Cardiac septum (tissue), 1 donor: Measurements from ENCODE around the gene RNF111. TPM values are rescaled to one million over a fixed set of nuclear protein-coding genes. Genes with fewer than 3 reads are reported as not detected.
"Not testable (repeated sequence)": the region's sequence is repeated elsewhere in the genome, so short reads cannot be mapped to it uniquely, and the experiment has no call there.

Experiments
- DNase-seq: peaks from one replicate; pipeline ENCODE4 v3.0.0-alpha.2; 2020; ENCODE audit warnings: low spot score
- intact Hi-C: fragments of 100-400 bp; cut with DNase I; formaldehyde crosslinking; loops from one replicate; pipeline ENCODE4 v1.14.0; 2022
- total RNA-seq: library from RNA; stranded (reverse); fragmentation: NEBNext Ultra II Directional; extraction: Animal tissue kit (Norgen Biotek cat#: 25700); gene quantifications from one replicate; pipeline ENCODE4 v1.2.1, GENCODE V29; 2021
- donor health status: DM: no; HTN: no; CAD: no.

RNF111 gene
- total RNA-seq, 1 donor from 2014 or later: 25.9 TPM

DNA sequence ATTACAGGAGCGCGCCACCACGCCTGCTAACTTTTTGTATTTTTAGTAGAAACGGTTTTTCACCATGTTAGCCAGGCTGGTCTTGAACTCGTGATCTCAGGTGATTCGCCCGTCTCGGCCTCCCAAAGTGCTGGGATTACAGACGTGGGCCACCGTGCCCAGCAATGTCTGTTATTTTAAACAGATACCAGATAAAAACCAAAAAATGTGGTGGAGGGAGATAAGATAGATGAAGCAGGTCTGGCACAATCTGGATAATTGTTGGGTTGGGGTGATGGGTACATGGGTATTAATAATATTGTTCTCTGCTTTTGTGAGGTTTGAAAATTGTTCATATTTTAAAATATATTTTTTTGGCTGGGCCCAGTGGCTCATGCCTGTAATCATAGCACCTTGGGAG is 4.7 kb downstream of the RNF111 start:
- no peak for DNase-seq
- intact Hi-C loops: no loop called here

DNA sequence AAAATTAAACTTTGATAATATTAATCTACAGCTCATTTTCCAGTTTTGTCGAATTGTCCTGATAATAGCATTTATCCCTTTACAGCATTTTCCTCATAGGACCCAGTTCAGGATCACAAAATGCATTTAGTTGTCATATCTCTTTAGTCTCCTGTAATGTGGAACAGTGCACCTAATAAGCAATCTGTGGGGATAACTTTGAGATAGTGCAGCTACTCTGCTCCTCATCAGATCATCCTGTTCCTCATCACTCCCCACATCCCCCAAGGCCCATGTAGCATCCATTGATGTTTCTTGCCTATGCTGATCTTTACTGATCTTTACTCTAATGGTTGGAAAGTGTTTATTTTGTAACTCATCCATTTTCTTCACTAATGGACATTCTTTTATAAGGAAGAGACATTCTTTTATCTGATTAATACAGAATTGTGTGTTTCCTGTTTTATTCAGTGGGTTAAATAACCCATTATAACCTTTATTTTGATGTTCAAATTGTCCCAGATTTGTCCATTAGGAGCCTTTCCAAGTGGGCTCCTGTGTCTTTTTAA is 7.5 kb downstream of the RNF111 start:
- intact Hi-C loops: no loop called here
- DNase-seq: no peak

DNA sequence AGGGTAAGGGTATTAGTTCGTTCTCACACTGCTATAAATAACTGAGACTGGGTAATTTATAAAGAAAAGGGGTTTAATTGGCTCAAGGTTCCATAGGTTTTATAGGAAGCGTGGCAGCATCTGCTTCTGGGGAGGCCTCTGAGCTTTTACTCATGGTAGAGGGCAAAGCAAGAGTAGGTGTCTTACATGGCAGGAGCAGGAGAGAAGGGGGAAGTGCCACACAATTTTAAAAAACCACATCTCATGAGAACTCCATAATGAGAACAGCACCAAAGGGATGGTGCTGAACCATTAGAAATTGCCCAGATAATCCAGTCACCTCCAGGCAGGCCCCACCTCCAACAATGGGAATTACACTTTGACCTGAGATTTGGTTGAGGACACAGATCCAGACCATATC is 12.2 kb downstream of the RNF111 start:
- DNase-seq: no peak
- intact Hi-C loops: no loop called here

DNA sequence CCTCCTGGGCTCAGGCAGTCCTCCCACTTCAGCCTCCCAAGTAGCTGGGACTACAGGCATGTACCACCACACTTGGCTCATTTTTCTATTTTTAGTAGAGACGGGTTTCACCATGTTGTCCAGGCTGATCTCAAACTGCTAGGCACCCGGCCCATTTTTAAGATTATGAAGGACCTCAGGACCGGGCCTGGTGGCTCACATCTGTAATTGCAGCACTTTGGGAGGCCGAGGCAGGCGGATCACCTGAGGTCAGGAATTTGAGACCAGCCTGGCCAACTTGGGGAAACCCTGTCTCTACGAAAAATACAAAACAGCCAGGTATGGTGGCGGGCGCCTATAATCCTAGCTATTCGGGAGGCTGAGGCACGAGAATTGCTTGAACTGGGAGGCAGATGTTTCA is 12.8 kb downstream of the RNF111 start:
- DNase-seq, intact Hi-C loops: not testable (repeated sequence)

DNA sequence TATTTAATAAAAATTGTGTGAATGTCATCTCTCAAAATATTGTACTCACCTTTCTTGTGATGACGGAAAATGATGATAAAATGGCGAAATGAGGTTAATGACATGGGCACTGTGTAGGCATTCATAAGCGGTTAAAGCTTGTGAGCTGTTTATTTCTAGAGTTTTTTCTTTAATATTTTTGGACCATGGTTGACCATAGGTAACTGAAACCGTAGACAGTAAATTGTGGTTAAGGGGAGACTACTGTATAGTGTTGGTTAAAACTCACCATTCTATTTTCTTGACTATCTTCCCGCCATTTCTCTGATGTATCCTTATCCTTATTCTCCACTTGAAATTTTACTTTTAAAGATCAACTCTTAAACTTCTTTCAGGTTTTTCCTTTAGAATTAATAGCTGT is 14.5 kb downstream of the RNF111 start:
- intact Hi-C loops: no loop called here
- no peak for DNase-seq

DNA sequence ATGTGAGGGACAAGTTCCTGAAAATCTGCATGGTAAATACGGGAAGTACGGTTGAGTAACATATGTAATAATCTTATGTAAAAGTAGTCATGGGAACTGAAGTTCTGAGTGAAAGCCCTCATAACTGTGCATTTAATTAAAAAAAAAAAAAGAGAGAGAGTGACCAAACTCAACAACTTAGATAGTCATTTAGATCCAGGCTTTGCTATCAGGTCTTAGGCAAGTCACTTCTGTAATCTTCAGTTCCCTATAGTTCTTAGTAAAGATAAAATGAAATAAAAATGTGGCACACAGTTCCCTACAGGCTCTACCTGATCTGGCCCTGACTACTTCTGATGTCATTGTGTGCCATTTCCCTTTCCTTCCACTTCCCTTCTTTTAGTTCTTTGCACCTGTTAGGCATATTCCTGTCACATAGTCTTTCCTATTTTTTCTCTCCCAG is 15.0 kb downstream of the RNF111 start:
- intact Hi-C loops: no loop called here
- DNase-seq: no peak

DNA sequence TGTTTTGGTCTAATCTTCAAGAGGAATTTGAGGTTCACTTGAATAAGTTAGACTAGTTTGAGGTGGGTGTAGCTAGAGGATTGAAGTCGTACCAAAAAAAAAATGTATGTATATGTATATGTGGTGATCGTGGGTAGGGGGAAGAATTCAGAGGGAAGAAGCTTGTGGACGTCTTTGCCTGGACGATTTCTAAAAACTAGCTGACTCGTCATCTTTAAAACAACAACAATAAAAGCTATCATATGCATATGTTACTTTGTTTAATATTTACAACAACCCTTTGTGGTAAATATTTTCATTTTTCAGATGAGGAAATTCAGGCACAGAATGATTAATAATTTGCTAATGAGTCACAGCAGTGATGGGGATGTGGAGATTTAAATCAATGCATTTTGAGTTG is 18.1 kb downstream of the RNF111 start:
- no peak for DNase-seq
- intact Hi-C loops: no loop called here

DNA sequence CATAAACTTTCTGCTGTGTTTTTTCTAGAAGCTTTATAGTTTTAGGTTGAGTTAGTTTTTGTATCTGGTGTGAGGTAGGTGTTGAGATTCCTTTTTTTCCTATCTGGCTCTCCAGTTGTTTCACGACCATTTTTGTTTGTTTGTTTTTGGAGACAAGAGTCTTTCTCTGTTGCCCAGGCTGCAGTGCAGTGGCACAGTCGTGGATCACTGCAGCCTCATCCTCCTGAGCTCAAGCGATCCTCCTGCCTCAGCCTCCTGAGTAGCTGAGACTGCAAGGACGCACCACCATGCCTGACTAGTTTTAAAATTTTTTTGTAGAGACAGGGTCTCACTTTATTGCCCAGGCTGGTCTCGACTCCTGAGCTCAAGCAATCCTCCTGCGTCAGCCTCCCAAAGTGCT is 20.6 kb downstream of the RNF111 start:
- intact Hi-C loops: no loop called here

DNA sequence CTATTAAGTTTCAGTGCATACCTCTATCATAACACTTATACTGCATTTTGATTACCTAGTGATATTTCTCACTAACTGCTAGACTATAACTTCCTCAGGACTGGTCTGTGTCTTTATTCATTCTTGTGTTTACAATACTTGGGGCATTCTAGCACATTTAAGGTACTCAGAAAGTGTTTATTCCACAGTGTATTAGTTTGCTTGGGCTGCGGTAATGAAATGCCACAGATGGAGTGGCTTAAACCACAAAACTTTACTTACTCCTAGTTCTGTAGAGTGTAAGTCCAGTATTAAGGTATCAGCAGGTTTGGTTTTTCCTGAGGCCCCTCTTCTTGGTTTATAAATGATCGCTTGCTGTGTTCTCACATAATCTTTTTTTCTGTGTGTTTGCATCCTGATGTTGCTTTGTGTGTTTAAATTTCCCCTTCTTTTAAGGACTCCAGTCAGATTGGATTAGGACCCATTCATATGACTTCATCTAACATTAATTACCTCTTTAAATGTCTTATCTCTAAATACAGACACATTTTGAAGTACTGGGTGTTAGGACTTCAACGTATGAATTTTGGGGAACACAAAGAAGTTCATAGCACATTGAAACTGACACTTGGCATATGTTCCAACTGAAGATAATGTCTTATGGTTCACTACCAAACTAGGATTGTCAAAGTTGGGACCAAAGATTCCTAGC is 23.9 kb downstream of the RNF111 start:
- no peak for DNase-seq
- intact Hi-C loops: no loop called here

More for the DNA sequence above, 20.6 kb downstream of the RNF111 start:
- DNase-seq: no peak

DNA sequence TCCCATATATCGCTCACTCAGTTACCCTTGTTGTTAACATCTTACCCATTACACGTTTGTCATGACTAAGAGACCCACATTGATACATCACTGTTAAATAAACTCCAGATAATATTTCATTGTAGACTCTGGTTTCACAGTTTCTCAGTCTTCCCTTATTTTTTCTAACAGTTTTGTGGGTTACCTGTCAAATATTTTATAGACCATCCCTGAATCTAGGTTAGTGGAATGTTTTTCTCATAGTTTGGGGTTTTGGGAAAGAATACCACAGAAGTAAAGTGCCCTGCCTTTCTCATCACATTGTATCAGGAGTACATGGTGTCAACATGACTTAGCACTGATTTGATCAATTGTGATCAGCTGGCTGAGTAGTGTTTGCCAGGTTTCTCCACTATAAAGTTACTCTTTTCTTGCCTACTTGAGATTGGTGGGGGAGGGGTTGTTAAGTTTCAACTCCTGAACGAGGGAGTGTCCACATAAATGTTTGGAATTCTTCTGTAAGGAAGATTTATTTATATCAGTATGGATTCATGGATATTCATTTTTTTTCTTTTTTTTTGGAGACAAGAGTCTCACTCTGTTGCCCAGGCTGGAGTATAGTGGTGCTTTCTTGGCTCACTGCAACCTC is 25.9 kb downstream of the RNF111 start:
- DNase-seq: no peak
- intact Hi-C loops: no loop called here

DNA sequence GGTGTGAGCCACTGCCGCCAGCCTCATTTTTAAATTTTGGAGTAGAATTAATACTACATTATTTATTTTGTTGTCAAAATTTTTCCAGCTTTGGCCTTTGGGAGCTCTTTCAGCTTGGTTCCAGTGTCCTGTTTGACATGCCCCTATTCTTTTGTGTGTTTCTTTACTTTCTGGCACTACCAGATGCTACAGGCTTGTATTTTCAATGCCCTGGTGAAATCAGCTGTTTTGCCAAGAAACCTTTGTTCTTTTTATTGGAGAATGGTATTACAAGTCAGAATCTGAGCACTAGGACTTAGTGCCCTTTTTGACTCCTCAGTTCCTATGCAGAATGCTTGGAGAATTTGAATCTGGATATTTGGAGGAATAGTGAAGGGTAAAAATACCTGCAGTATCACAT is 26.6 kb downstream of the RNF111 start:
- no peak for DNase-seq
- intact Hi-C loops: no loop called here

DNA sequence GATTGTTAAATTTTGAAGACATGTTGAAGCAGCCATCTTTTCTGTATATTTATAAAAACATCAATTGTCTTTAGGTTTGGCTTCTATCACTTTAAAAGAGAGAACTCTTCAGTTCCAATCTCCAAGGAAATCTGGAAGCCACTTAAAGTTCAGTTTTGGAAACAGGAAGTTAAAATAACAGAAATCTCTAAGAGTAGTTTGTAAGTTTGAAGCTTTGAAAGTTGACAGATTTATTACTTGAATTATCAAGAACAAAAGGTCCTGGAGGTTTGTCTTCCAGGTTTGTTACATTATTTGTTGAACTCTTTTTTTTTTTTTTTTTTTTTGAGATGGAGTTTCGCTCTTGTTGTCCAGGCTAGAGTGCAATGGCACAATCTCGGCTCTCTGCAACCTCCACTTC is 30.0 kb downstream of the RNF111 start:
- intact Hi-C loops: no loop called here

DNA sequence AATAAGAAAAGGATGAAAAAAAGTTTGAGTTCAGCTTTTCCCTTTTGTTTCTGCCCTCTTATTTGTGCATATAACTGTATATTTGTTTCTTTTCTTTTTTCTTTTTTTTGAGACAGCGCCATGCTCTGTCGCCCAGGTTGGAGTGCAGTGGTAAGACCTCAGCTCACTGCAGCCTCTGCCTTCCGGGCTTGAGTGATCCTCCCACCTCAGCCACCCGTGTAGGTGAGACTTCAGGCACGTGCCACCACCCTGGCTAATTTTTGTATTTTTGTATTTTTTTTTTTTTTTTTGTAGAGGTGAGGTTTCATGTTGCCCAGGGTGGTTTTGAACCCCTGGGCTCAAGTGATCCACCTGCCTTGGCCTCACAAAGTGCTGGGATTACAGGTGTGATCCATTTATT is 31.4 kb downstream of the RNF111 start:
- intact Hi-C loops: no loop called here
- no peak for DNase-seq

More for the DNA sequence above, 30.0 kb downstream of the RNF111 start:
- no peak for DNase-seq

DNA sequence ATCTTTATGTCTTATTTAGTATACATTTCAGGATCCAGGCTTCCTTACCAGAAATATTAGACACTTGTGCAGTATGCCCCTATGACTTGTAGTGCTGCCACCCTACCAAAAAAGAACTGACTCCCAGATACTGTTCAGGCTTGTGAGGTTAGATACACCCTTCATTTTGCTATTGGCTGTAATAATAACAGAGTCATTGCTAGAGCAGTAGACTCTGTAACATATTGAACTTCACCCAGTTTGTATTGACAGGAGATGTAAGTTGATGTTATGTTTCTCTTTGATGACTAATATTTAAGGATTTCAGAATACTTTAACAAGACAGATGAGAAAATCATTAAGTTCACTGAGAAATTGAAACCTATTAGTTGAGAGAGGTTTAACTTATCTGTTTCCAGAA is 32.9 kb downstream of the RNF111 start:
- no peak for DNase-seq
- intact Hi-C loops: no loop called here

DNA sequence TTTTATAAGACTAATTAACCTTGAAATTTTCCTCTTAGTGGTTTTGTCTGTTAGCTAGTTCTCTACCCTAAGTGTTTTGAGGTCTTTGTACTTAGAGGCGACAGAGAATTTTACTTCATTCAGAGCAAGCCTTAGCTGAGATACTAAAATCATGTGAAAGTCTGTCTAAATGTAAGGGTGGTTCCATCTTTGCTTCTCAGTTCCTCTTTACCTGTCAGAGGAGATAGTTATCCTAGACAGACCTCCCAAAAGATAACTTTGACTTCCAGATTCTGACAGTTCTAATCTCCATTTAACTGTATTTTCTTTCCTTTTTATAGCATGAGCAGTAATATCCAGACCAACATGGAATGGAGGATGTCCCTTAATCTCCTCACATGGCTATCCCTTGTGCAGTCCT is 34.7 kb downstream of the RNF111 start:
- DNase-seq: no peak
- intact Hi-C loops: no loop called here

DNA sequence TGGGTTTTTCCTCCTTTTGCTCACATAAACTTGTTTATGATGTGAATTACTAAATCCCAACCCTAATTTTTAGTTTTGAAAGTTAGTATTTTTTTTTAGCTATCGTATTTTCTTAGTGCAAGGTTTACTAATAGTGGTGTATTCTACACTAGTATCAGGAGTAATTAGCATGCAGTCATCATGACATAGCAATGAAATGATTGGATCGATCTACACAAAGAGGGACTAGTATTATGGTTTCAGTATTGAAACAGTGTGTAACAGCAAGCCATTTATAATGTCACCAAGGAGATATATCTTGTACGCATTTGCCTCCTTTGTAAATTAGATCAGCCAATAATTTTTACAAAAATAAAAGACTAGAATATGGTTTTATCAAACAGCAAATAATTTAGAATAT is 38.7 kb downstream of the RNF111 start:
- DNase-seq: no peak
- intact Hi-C loops: no loop called here

DNA sequence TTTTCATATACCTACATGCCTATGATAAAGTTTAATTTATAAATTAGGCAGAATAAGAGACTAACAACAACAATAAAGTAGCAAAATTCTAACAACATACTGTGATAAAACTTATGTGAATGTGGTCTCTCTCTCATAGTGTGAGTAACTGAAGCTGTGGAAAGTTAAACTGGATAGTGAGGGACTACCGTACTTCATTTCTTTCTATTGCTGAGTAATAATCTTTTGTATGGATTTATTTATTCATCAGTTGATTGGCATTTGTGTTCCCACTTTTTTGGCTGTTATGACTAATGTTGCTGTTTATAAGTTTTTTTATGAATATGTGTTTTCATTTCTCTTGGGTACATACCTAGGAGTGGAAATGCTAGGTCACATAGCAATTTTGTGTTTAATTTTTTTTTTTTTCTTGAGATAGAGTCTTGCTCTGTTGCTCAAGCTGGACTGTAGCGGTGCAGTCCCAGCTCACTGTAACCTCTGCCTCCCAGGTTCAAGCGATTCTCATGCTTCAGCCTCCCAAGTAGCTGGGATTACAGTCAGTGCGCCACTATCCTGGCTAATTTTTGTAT is 41.0 kb downstream of the RNF111 start:
- DNase-seq: no peak
- intact Hi-C loops: no loop called here

DNA sequence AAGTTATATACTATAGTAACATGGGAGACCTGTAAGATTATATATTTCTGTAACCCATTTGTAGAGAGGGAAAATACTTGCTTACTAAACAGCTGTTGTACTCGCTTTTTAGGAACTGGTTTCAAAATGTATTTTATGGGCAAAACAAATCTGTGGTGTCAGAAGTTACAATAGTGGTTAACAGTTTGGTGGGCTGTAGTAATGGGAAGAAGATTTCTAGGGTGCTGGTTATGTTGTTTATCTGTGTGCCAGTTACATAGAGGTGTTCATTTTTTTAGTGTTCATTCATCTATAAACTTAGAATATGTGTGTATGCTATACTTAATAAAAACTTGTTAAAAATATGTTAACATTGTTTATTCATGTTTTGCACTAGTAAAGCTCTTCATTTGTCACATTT is 42.1 kb downstream of the RNF111 start:
- DNase-seq: no peak
- intact Hi-C loops: no loop called here

DNA sequence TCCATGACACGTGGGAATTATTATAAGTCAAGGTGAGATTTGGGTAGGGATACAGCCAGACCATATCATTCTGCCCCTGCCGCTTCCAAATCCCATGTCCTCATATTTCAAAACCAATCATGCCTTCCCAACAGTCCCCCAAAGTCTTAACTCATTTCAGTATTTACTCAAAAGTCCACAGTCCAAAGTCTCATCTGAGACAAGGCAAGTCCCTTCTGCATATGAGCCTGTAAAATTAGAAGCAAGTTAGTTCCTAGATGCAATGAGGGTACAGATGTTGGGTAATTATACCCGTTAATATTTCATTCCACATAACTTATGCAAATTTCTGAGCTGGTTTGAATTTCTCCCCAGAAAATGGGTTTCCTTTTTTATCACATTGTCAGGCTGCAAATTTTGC is 47.7 kb downstream of the RNF111 start:
- DNase-seq: no peak
- intact Hi-C loops: no loop called here

DNA sequence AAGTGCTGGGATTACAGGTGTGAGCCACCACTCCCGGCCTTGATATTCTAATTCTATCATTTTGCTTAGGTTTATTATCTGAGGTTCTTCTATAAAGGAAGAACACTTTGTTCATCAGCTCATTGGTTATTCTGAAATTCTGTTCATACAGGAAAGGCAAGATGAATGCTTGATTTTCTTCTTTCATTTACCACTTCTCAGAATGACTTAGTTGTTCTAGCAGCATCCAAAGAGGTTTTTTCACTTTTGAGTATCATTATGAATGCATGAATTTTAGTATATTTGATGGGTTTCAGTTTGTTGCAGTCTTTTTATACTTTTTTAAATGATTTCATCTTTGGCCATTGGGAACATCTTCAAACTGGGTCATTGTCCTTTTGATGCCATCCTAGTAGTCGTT is 51.8 kb downstream of the RNF111 start:
- intact Hi-C loops: no loop called here

DNA sequence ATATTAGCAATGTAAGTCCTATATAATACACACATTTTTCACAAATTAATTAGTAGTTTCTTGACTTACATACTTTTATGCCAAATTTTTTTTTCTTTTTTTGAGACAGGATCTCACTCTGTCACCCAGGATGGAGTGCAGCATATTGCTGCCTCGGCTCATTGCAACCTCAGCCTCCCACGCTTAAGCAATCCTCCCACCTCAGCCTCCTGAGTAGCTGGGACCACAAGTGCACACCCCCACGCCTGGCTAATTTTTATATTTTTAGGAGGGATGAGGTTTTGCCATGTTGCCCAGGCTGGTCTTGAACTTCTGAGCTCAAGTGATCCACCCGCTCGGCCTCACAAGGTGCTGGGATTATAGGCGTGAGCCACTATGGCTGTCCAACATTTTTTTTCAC is 54.6 kb downstream of the RNF111 start:
- no peak for DNase-seq
- intact Hi-C loops: no loop called here

More for the DNA sequence above, 51.8 kb downstream of the RNF111 start:
- DNase-seq: no peak
